GM21786 (cell line): Measurements from ENCODE around the gene USP53.
"Not testable (repeated sequence)": the region's sequence is repeated elsewhere in the genome, so short reads cannot be mapped to it uniquely, and the experiment has no call there.

ENCODE experiments used
- ATAC-seq: cut with Tn5 transposase; IDR thresholded peaks from one replicate; pipeline ENCODE4 v1.9.1; 2021; ENCODE audit not compliant: unreplicated experiment

Gene USP53

DNA sequence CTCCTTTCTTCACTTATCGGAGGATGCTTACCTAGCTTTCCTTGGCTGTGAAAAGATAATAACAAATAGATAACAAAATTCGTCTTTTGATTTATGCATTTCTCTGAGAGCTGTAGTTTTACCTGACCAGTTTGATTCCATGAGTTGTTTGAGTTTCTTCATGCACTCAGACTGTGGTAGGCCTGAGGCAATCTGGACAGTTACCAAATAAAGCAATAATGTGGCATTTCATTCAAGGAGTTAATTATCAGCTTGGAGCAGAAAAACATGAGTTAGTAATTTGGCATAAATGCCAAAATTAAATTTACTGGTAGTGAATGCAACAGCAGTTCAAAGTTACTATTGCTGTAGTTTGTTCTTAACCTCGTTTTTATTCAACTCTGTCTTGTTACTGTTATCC, 56.0 kb downstream of the USP53 start:
- ATAC-seq, result no peak

DNA sequence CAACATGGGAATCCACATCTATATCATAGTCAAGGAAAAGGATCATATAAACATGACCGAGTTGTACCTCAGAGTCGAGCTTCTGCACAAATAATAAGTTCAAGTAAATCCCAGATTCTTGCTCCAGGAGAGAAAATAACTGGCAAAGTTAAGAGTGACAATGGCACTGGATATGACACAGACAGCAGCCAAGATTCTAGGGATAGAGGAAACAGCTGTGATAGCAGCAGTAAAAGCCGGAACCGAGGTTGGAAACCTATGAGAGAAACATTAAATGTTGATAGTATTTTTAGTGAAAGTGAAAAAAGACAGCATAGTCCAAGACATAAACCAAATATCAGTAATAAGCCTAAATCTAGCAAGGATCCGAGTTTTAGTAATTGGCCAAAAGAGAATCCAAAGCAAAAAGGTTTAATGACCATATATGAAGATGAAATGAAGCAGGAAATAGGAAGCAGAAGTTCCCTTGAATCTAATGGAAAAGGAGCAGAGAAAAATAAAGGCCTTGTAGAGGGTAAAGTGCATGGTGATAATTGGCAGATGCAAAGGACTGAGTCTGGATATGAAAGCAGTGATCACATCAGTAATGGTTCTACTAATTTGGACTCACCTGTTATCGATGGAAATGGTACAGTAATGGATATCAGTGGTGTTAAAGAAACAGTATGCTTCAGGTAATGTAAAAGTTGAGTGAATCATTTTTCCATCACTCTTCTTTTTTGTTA, 59.0 kb downstream of the USP53 start:
- no peak for ATAC-seq

DNA sequence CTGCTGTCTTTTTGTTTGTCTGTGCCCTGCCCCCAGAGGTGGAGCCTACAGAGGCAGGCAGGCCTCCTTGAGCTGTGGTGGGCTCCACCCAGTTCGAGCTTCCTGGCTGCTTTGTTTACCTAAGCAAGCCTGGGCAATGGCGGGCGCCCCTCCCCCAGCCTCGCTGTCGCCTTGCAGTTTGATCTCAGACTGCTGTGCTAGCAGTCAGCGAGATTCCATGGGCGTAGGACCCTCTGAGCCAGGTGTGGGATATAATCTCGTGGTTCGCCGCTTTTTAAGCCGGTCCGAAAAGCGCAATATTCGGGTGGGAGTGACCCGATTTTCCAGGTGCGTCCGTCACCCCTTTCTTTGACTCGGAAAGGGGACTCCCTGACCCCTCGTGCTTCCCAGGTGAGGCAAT, 67.0 kb downstream of the USP53 start:
- ATAC-seq, result not testable (repeated sequence)

DNA sequence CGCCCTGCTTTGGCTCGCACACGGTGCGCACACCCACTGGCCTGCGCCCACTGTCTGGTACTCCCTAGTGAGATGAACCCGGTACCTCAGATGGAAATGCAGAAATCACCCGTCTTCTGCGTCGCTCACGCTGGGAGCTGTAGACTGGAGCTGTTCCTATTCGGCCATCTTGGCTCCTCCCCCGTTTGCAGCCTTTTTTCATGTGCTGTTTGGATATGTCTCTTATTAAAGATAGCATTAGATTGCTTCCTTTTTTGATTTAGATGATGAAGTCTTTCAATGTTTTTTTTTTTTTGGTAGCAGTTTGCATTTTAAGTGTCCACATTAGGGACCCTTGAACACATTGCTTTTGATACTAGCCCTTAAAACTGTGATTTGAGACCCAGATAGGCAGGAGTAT, 67.4 kb downstream of the USP53 start:
- not testable (repeated sequence) for ATAC-seq

DNA sequence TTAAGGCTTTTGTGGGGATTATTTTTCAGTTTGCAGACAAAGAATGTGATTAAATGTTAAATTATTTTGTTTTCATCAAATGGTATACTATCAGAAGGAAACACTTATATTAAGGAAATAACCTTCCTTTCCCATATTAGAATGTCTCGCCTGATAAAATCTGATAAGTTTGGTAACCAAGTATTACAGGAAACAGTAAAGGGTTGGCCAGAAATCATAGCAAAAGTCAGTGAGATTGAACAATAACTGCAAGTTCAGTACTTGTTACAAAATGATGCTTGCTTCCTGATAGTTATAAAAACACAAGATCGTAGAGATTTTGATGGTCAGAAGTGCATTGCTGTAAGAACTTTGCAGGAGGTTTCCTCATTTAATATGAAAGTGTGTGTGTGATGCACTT, 68.9 kb downstream of the USP53 start:
- no peak for ATAC-seq

DNA sequence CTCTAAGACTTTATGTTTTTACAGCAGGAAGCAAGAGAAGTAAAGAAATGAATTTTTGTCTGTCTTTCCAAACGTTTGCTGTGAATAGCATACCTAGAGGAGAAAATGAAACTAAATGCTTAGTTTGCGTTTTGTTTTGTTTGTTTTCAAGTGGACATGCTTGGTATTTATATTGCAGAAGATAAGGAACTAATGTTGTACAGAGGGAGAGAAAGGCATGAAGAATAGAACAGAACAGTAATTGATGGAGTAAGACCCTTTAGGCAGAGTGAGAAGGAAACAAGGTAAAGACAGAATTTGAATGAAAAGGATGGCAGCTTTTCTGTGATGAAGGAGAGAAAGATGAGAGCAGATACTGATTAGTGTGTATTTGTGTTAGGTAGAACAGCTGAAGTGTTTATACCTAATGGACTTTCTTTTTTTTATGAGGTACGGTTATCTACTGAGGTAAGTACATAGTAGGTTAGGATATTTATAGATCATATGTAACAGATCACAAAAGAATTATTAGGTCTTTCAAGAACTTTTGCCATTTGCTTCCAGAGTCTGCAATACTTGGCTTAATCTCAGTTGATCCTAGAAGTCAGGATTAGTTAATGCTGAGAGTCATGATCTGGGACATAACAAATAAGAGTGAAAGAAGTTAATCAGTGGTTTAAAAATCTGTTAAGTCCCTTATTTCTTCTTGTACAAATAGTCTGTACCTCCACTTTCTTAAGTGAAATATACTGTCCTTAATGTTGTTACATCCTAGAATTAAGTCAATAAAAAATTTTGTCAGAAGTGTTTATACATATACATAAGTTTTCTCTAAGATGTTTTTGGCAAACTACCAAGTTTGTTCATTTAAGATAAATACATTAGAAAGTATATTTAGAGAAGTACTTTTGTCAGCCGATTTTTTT, 72.6 kb downstream of the USP53 start:
- peak; percentile 52 for ATAC-seq

DNA sequence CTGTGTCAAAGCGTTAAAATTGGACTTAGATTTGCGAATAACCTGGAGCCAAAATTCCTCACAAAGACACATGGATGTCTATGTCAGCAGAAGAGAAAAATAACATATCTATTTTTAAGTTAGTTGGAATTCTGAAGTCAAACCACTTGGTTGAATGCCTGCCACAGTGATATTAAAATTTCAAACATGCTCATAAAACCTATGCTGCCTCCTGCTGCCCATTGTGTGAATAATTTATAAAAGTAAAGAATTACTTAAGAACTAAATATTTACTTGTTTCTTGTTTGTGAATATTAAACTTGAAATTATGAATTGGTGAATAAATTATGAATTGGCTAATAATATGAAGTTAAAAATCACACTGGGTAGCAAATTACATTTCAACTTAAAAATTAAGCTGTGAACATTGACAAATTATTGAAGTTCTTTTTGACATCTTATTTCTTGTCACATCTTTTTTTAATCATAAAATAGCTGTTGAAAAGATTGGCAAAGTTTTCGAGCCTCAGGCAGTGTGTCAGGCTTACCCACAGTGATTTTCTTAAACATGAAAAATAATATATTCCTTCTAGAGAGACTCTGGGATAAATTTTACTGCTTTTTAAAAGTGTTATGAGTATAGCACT, 74.0 kb downstream of the USP53 start:
- ATAC-seq, result no peak

DNA sequence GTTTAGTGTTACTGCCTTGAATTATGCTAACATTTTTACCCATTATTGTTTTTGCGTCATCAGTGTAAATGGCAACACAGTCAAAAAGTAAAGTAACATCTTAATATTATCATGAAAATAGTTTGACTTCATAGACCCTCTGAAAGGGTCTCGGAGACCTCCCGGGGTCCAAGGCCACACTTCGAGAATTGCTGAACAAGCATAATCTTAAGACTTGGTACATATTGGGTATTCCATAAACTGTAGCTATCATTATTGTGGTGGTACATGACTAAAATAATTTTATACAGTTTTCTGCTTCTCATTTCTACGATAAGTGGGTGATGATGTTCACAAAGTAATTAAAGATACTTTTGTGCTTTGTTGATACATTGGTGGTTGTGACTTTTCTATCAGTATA, 76.8 kb downstream of the USP53 start:
- ATAC-seq, result no peak

DNA sequence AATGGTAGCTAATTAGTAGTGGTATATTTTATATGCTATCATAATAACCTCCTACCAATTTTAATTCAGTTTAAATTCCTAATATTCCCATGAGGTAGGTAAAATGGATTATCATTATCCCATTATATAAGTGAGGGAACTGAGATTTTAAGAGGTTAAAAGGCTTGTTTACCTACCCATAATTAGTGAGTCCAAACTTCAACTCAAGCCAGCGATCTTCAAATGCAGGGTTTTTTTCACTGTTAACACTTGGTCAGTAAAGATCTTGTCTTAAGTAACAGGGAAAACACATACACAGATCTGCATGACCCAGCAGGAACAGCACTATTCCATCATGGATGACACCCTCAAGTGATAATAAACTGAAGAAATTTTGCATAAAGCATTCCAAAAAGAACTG, 78.1 kb downstream of the USP53 start:
- no peak for ATAC-seq

DNA sequence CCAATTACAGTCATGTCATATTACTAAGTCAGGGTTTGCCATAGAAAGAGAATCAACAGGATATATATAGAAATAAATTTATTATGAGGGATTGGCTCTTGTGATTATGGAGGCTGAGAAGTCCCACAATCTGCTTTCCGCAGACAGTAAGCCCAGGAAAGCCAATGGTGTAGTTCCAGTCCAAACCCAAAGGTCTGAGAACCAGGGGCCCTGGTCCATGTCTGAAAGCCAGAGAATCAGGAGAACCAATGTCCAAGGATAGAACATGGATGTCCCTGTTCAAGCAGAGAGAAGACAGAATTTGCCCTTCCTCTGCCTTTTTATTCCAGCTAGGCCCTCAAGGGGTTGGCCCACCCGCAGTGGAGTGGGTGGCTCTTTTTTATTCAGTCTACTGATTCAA, 83.8 kb downstream of the USP53 start:
- ATAC-seq, result no peak

DNA sequence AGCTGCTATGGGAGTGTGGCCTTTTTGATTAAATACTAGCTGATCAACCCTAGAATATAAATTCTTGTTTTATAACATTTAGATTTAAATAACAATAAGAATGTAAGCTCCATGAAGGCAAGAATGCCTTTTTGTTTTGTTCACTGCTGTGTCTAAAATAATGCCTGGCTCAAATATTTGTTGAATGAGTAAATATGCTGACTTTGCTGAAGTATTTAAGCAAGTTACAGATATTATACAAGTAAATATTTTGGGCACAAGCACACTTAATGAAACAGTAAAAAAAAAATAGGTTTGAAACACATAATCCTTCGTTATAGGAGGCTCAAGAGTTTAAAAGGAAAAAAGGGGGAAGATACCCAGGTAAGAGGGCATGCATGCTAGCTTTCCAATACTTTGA, 85.3 kb downstream of the USP53 start:
- ATAC-seq, result no peak

DNA sequence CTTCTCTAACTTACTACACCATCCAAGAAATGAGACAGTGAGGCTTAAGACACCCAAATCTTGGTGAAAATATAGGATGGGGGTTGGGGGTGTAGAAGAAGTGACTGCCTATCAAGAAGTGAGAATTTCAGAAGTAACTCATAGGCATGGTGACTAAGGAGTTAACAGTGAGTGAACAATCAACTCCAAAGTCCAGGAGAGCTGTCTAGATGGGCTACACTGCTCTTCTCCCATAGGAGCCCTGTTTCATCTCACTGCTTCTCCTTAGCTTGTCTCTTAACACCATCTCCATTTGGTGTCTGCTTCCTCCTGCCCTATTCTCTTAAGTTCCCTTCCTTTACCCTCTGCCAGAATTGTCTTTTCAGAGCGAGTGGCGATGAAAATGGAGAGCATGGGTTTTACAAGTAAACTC, 86.8 kb downstream of the USP53 start:
- no peak for ATAC-seq

DNA sequence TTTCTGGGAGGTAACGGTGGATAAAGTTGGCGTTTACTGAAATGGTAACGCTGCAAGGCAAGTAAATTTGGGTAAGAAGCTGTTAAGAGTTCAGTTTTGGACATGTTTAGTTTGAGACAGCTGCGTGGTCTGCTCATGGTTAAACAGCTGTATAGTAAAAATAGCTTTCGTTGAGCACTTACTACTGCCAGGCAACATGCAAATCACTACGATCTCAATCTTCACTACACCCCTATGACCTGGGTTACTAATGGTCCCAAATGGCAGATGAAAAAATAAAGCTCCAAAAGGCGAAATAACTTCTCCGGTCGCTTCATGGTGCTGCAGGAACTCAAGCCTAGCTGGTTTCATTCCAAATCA, 87.2 kb downstream of the USP53 start:
- peak; percentile 51 for ATAC-seq

DNA sequence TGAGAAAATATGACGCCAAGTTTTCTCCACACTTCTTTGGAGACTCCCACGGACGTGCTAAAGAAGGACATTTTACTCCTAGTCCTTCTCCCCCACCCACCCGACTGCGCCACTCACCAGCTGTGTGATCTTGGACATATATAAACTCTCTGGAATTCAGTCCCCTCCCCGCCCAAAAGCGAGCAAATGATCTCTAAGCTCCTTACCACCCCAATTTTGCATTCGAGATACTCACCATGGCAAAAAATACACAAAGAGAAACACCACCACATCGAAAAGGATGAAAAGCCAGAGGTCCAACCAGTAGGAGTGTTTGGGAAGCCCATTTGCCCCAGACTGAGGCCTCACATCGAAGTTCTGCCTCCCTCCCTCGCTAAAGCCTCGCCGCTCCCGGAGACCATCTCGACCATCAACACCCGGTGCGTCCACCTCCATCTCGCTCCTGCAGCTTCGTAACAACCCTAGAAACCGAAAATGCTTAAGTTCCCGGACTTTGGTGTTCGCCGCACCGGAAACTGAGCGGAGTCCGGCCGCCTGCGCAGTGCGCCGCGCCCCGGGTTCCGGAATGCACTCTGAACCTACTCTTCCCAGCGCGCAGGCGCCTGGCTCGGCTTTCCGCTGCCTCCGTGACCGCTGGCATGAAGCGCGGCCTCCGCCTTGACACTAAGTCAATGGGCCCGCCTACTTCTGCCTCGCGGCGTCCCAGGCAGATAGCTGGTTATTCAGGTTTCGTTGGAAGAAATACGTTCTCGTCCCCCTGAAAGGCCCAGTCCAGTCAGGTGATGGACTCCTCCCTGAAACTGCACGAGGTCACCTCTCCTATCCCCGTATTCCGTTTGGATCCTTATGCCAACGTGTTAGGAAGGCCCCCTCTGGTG, 87.8 kb downstream of the USP53 start:
- ATAC-seq, result peak; percentile 94

DNA sequence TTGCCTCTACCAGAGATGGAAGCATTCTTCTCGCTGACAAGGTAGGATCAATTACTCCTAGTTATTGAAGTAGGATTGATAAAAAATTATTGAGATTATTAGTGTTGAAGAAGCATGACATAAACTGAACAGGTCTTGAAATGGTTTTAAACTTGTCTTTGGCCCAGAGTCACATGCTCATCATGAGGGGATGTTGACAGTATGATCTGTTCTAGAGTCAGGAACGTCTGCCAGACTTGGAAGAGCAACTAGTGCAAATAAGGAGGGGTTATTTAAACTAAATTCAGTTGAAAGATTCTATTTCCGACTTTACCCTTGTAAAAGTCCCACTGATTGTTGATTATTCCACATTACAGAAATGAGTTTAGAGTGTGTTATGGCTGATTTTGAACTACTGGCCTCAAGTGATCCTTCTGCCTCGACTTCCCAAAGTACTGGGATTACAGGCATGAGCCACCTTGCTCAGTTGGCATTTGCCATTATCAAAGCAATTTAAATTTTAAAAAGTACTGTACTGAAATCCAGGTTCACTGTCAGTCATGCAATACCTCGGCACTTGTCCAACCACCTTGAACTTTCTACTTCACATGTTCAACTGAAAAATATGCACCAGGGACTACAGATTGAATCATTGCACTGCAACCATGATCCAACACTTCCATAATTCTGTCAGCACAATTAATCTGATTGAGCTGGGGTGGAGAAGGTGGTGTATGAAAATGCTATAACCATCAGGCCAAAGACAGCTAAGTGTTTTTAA, 89.7 kb downstream of the USP53 start:
- ATAC-seq, result no peak

DNA sequence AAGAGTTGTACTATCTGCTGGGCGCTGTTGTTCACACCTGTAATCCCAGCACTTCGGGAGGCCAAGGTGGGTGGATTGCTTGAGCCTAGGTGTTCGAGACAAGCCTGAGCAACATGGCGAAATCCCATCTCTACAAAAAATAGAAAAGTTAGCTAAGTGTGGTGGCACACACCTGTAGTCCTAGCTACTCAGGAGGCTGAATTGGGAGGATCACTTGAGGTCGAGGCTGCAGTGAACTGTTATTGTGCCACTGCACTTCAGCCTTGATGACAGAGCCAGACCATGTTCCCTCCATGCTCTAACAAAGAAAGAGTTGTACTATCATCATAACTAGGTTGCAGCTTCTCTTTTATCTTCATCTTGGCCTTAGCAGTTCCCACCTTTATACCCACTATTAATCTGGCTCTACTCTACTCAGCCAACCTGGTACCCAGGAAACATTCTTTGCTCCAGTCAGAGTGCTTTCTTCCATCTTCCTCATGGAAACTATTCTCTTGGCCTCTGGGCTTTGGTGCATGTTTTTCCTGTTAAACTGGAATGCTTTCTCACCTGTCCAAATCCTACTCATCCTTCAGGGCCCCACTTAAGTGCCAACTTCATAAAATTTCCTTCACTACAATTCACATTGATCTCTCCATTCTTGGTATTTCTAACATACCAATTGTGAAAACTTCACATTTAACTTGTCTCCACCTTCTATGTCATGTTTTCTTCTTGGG, 91.2 kb downstream of the USP53 start:
- no peak for ATAC-seq

DNA sequence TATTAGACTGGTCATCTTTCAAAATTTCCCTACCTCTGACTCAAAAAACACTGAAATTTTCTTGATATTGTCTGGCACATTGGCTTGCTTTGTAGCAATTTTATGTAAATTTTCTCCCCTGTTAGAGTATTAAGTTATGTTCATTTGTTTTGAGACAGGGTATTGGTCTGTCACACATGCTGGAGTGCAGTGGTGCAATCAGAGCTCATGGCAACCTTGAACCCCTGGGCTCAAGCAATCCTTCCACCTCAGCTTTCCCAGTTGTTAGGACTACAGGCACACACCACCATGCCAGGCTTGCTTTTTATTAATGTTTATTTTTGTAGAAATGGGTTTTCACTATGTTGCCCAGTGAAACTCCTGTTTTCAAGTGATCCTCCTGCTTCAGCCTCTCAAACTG, 91.9 kb downstream of the USP53 start:
- no peak for ATAC-seq

DNA sequence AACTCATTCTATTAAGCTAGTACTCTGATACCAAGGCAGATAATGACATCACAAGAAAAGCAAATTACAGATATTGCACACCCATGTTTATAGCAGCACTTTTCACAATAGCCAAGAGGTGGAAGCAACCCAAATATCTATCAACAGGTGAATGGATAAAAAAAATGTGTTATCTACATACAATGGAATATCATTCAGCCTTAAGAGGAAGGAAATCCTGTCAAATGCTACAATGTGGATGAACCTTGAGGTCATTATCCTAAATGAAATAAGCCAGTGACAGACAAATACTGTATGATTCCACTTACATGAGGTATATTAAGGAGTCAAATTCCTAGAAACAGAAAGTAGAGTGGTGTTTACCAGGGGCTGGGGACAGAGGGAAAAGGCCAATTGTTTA, 95.1 kb downstream of the USP53 start:
- no peak for ATAC-seq

DNA sequence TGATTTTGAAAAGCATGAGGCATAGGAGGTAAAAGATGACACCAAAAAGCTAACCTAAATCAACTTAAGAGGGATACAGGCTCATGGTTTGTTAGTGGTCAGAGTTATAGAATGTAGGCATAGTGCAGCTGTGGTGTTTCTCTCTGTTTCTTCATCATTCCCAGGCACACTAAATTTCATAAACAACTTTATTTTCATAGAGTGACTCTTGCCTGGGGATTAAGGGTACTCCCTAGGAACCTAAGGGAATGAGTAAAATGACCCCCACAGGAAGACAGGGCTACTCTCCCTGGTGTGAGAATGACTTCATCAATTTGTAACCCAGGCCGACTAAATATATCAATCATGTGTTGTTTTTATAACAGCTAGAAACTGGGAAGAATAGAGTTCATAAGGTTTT, 98.3 kb downstream of the USP53 start:
- no peak for ATAC-seq

DNA sequence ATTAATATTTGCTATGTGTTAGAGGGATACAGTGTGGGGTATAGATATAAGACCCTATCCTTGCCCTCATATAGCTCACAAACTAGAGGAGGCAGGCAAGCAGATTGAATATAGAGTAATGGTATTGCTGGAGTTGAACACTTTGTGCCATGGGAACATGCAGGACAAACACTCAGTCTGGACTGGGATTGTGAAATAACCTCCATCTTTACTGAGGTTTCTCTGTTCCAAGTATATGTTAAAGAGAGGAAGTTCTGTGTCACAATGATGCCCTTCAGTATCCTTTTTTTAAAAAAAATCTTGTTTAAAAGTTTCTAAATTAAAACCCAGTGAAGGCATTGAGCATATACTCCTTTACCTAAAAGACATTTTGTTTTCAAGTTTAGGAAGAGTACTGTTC, 100.7 kb downstream of the USP53 start:
- no peak for ATAC-seq
